Sigmoid colon (tissue), 7 donors: ENCODE results near the gene GALNS. TPM values are rescaled to one million over a fixed set of nuclear protein-coding genes. Genes with fewer than 3 reads are reported as not detected.

Experiments used
- DNase-seq: peaks from one replicate; pipeline ENCODE4 v3.0.0-alpha.2; 2019
- H3K27ac ChIP-seq, 4 donors: fragments of 200-600 bp; sonication (generic); one replicate each; pipeline ENCODE4 v1.5.1; 2016 to 2019; ENCODE audit warnings: mild to moderate bottlenecking in 1 of 4
- H3K27me3 ChIP-seq, 3 donors: fragments of 200-600 bp; sonication (generic); one replicate each; pipeline ENCODE4 v1.5.1; 2019; ENCODE audit warnings: mild to moderate bottlenecking in 1 of 3
- H3K36me3 ChIP-seq, 4 donors: fragments of 200-600 bp; sonication (generic); one replicate each; pipeline ENCODE4 v1.5.1; 2016 to 2019
- H3K4me1 ChIP-seq, 4 donors: fragments of 200-600 bp; sonication (generic); one replicate each; pipeline ENCODE4 v1.5.1; 2017 to 2019
- H3K4me3 ChIP-seq, 4 donors: fragments of 200-600 bp; sonication (generic); one replicate each; pipeline ENCODE4 v1.5.1; 2017 to 2019; ENCODE audit warnings: mild to moderate bottlenecking in 2 of 4, moderate library complexity in 1 of 4
- H3K9me3 ChIP-seq, 4 donors: fragments of 200-600 bp in 3 of 4; sonication (generic) in 3 of 4; one replicate each; pipeline versions ENCODE4 v1.5.1 to v1.6.1; 2013 to 2019
- CTCF ChIP-seq, 4 experiments: fragments of 450-650 bp in 3 of 4; fragments of 200-600 bp in 1 of 4; IDR thresholded peaks; one replicate each; pipeline ENCODE4 v1.5.1; 2016 to 2019; ENCODE audit warnings: antibody characterized with exemption in 4 of 4, mild to moderate bottlenecking in 3 of 4, moderate library complexity in 2 of 4
- EP300 ChIP-seq, 4 donors: sonication (generic); formaldehyde crosslinking; IDR thresholded peaks; one replicate each; pipeline ENCODE4 v1.6.1; 2017; ENCODE audit warnings: antibody characterized with exemption in 4 of 4
- POLR2A ChIP-seq, 2 donors: fragments of 450-650 bp; IDR thresholded peaks; one replicate each; pipeline ENCODE4 v1.6.1; 2016; ENCODE audit warnings: antibody characterized with exemption in 2 of 2, mild to moderate bottlenecking in 2 of 2, moderate library complexity in 2 of 2
- POLR2AphosphoS5 ChIP-seq, 4 donors: sonication (generic); formaldehyde crosslinking; IDR thresholded peaks; one replicate each; pipeline ENCODE4 v1.6.1; 2017; ENCODE audit warnings: antibody characterized with exemption in 4 of 4
- WGBS, 2 donors: extraction: QIAGEN DNeasy Blood & Tissue Kit; methylation state at CpG; one replicate each; pipeline ENCODE4 v1.1.7; 2013; 5-methylcytosine and 5-hydroxymethylcytosine counted together
- intact Hi-C: fragments of 100-400 bp; cut with DNase I; formaldehyde crosslinking; loops from one replicate; pipeline ENCODE4 v1.15.1; 2023
- polyA plus RNA-seq, 3 donors: library from polyadenylated mRNA; stranded (reverse); fragments of 200-250 nt; gene quantifications; one replicate each; pipeline ENCODE4 v1.2.3, GENCODE V29; 2013
- total RNA-seq, 4 donors: library from RNA; depleted of rRNA; stranded (reverse); fragments of >200 nt; gene quantifications; one replicate each; pipeline ENCODE4 v1.1.0, GENCODE V29; 2016
- donor health status: healthy with polysubstance abuse.
- donor health status: Bipolar disorder and iron deficiency.
- donor health status: healthy.

Gene GALNS
- total and polyA plus RNA-seq, 7 donors: 6.2 to 50.4 (median 11.1) TPM

- TF ChIP-seq POLR2AphosphoS5 (IDR thresholded peaks at IDR 0.05) (peak; percentile 63 to 74 (median 68)), POLR2A (IDR thresholded peaks at IDR 0.05) (peak in 1 of 2 donors; percentile 24), EP300 (IDR thresholded peaks at IDR 0.05) (no peak)
- WGBS, 2 donors: 11 to 31% methylated on average over 41 of the region's 41 CpGs
- no peaks in the 10 kb centered on the region for H3K9me3 ChIP-seq
- H3K27ac ChIP-seq: peak overlapping the region; percentile 89 to 100 (median 96)
- peaks cover 0 to 100% (median 100%) of the 10 kb centered on the region in 4 donors for H3K4me1 ChIP-seq
- no peaks in the 10 kb centered on the region for H3K36me3 ChIP-seq
- no peaks in the 10 kb centered on the region for H3K27me3 ChIP-seq
- DNase-seq: peak; percentile 94
- intact Hi-C loops: loop anchor here (10.0 kb wide), 1 partner anchor 916 kb away; no protein-coding TSS in a partner anchor
- H3K4me3 ChIP-seq: peak overlapping the region in 3 of 4 donors; percentile 11 to 38 (median 37)
Measured at GRCh38 chr16:88770461-88771293, 86.1 kb downstream of the GALNS start.

- peak; percentile 30 to 64 (median 37) for TF ChIP-seq POLR2AphosphoS5 (IDR thresholded peaks at IDR 0.05)
- no peak for TF ChIP-seq CTCF (IDR thresholded peaks at IDR 0.05)
- 23 to 53% methylated on average over 30 of the region's 30 CpGs for WGBS, 2 donors
- Histone ChIP-seq H3K27me3 (no peaks in the 10 kb centered on the region), H3K4me3 (peak overlapping the region in 3 of 4 donors; percentile 11 to 38 (median 37)), H3K9me3 (no peaks in the 10 kb centered on the region), H3K36me3 (no peaks in the 10 kb centered on the region), H3K4me1 (peaks cover 0 to 100% (median 99%) of the 10 kb centered on the region in 4 donors), H3K27ac (peak overlapping the region; percentile 89 to 100 (median 96))
- intact Hi-C loops: loop anchor here (10.0 kb wide), 1 partner anchor 915 kb away; no protein-coding TSS in a partner anchor
- DNase-seq: no peak
Measured at GRCh38 chr16:88769617-88770460, 86.9 kb downstream of the GALNS start.

DNA sequence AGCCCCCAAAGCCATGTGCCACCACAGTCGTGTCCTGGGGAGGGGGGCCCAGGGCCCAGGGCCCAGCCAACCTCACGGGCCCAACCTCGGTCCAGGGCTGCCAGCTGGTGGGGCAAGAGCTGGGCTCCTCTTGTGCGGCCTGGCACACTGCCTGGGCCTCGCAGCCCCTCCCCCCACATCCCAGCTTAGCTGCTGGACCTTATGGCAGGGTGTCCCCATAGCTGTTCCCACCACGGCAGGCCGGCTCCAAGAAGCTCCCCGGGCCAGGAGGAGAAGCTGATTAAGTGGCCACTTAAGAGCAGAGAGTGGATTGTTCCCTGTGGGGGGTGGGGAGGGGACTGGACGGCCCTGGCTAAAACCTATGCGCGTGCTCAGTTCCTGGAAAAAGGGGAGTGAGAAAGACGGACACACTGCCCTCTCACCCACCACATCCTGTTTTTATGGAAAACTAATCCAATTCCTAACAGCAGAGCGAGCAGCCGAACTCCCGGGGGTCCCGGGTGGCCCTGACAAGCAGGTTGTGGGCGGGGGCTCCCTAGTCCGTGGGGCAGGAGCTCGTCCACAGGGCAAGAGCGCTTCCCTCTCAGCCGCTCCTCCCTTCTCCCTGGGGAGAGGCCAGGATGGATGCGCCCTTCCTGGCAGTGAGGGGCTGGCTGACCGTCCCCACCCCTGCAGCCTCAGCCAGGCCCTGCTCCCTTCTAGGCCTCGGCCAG, 88.5 kb downstream of the GALNS start:
- WGBS, 2 donors: 73 to 77% methylated on average over 24 of the region's 24 CpGs
- H3K4me1 ChIP-seq: peaks cover 0 to 98% (median 95%) of the 10 kb centered on the region in 4 donors

GRCh38 chr16:88767546-88768070, 89.1 kb downstream of the GALNS start:
- no peak for TF ChIP-seq EP300 (IDR thresholded peaks at IDR 0.05)
- no peak for TF ChIP-seq POLR2A (IDR thresholded peaks at IDR 0.05)
- TF ChIP-seq CTCF (IDR thresholded peaks at IDR 0.05): no peak
- TF ChIP-seq POLR2AphosphoS5 (IDR thresholded peaks at IDR 0.05): no peak
- no peaks in the 10 kb centered on the region for H3K9me3 ChIP-seq
- H3K4me3 ChIP-seq: peak overlapping the region in 2 of 4 donors; percentile 4 to 38
- 77 to 79% methylated on average over 12 of the region's 12 CpGs for WGBS, 2 donors
- H3K27me3 ChIP-seq: no peaks in the 10 kb centered on the region
- intact Hi-C loops: no loop called here
- H3K27ac ChIP-seq: peak overlapping the region; percentile 89 to 100 (median 96)
- no peaks in the 10 kb centered on the region for H3K36me3 ChIP-seq
- H3K4me1 ChIP-seq: peaks cover 0 to 98% (median 95%) of the 10 kb centered on the region in 4 donors
- DNase-seq: no peak

More for the DNA sequence above, 88.5 kb downstream of the GALNS start:
- no peaks in the 10 kb centered on the region for H3K36me3 ChIP-seq
- peak overlapping the region in 3 of 4 donors; percentile 4 to 38 (median 13) for H3K4me3 ChIP-seq
- intact Hi-C loops: no loop called here
- H3K27me3 ChIP-seq: no peaks in the 10 kb centered on the region
- peak; percentile 28 to 69 (median 58) for TF ChIP-seq POLR2AphosphoS5 (IDR thresholded peaks at IDR 0.05)
- TF ChIP-seq CTCF (IDR thresholded peaks at IDR 0.05): no peak
- peak in 1 of 4 donors; percentile 17 for TF ChIP-seq EP300 (IDR thresholded peaks at IDR 0.05)
- no peak for TF ChIP-seq POLR2A (IDR thresholded peaks at IDR 0.05)
- no peaks in the 10 kb centered on the region for H3K9me3 ChIP-seq
- peak overlapping the region; percentile 89 to 100 (median 96) for H3K27ac ChIP-seq
- DNase-seq: peak; percentile 96
